GM04503 (cell line): ENCODE results near the gene ANKRD33B.
"Not testable (repeated sequence)": the region's sequence is repeated elsewhere in the genome, so short reads cannot be mapped to it uniquely, and the experiment has no call there.

ENCODE experiments used
- DNase-seq: peaks from one replicate; pipeline ENCODE4 v3.0.0-alpha.2; 2012; ENCODE audit warnings: low read depth

The ANKRD33B gene

DNA sequence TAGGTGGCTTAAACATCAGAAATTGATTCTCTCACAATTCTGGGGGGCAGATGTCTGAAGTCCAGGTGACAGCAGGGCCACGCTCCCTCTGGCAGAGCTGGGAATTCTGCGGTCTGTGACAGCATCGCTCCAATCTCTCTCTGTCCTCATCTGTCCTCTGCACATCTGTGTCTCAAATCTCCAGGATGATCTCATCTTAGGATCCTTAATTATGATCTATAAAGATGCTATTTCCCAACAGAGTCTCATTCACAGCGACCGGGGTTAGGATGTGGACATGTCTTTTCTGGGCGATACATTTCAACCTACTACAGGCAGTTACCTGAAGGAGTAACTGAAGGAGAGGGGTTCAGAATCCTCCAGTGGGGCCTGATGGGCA, 31.4 kb downstream of the ANKRD33B start:
- DNase-seq: no peak

DNA sequence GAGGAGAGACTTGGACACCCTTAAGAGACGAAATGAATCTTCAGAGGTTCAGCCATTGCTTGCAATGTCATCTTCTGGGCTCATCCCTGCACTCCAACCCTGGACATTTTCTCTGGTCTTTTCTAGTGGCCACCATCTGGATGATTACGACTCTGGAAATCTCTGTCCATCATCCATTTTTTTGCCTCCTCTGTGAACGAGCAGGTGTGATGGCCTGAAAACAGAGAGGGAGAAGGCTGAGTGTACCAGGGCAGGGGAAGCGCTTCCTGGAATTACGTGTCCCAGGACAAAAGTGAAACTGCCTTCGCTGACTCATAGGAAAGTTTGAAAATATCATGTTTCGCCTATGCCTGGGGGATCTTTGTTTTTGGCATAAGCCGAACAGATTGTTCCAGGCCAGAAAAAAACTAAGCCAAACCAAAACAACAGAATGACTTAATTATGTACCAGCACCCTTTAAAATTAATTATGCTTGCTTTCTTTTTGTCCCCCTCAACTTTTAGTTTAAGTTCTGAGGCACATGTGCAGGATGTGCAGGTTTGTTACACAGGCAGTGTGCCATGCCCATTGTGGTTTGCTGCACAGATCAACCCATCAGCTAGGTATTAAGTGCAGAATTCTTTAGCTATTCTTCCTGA, 31.9 kb downstream of the ANKRD33B start:
- peak; percentile 60 for DNase-seq

DNA sequence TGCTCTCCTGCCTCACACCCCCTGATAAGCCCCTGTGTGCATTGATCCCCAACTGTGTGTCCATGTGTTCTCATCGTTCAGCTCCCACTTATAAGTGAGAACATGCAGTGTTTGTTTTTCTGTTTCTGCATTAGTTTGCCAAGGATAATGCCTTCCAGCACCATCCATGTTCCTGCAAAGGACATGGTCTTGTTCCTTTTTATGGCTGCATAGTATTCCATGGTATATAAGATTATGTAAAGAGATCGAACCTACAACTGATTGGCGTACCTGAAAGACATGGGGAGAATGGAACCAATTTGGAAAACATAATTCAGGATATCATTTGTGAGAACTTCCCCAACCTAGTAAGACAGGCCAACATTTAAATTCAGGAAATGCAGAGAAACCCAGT, 32.4 kb downstream of the ANKRD33B start:
- no peak for DNase-seq

DNA sequence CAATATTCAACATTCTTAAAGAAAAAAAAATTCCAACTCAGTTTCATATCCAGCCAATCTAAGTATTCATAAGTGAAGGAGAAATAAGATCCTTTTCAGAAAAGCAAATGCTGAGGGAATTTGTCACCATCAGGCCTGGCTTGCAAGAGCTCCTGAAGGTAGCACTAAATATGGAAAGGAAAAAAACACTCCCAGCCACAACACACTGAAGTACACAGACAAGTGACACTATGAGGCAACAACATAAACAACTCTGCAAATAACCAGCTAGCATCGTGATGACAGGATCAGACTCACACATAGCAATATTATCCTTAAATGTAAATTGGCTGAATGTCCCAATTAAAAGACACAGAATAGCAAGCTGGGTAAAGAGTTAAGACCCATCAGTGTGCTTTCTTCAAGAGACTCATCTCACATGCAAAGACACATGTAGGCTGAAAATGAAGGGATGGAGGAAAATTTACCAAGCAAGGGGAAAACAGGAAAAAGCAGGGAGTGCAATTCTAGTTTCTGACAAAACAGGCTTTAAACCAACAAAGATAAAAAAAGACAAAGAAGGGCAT, 33.1 kb downstream of the ANKRD33B start:
- DNase-seq: no peak

DNA sequence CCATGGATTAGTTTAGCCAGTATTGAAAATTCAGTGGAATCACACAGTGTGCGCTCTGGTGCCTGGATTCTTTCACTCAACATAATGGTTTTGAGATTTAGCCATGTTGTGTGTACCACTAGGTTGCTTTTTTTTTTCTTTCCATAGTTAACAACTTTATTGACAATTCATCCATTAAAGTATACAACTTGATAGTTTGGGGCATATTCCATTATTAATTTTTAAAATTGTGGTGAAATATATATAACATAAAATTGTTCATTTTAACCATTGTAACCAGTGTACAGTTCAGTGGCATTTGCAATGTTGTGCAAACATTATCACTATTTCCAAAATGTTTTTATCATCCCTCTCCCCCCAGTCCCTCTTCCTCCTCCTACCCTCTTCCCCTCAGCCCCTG, 35.2 kb downstream of the ANKRD33B start:
- DNase-seq: no peak

DNA sequence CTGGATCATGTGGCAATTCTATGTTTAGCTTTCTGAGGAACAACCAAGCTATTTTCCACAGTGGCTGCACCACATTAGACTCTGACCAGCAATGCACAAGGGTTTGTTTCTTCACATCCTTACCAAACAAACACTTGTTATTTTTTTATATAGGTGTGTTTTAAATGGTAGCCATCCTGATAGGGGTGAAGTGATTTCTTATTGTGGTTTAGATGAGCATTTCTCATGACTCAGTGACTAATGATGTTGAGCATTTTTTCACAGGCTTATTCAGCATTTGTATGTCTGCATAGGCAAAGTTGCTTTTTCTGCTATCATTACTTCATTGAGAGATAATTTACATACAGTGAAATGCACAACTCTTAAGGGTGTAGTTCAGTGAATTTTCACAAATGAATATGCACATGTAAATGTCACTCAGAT, 36.0 kb downstream of the ANKRD33B start:
- DNase-seq: no peak

DNA sequence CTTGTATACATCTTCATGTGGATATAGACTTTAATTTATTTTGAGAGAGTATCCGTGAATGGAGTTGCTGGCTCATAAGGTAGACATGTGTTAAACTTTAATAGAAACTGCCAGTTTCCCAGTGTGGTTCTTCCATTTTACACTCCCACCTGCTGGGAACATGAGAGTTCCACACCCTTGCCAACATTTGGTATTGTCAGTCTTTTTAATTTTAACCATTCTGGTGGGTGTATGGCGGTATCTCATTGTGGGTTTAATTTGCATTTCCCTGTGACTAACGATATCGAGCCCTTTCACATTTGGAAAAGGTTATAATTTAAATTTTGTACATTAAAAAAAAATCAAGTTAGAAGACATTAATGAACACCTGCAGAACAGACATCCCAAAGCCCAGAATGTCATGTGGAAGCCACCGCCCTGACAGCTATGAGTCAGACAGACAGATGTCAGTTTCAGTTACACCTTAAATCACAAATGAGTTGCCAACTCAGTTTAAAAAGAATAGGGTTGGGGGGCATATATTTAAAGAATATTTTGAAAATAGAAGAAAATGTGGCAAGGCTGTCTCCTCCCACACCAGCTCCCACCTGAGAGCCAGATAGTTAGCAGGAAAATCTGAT, 36.9 kb downstream of the ANKRD33B start:
- DNase-seq: no peak

DNA sequence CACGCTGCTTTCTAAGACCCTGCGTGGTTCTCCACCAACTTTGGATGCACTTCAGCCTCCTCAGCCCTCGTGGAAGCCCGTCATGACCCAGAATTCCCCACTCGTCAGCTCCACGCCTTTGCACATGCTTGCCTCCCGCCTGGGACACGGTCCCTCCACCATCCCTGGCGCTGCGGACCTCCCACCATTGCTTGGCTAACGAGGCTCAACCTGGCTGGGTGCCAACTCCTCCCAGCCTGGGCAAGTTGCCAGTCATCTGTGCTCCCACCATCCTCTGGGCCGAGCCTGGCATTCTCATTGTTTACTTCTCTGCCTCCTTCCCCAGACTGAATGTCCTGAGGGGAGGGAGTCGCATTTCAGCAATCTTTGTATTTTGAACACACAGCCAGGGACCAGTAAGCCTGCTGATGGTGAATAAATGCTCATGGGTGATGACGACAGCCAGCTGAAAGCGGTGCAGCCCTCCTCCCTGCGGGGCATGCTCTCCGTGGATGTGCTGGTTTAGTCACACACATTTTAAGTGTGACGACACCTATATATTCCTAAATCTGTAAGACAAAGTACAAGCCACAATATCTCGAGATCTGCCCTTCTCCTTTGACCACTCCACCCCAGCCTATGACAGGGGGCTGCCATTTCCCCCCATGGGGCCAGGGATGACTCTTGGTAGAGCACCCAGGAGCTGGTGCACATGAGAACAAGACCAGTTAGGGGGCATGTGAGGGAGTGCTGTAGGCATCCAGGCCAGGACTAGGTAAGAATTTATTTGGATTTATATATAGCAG, 37.6 kb downstream of the ANKRD33B start:
- DNase-seq: peak; percentile 64

DNA sequence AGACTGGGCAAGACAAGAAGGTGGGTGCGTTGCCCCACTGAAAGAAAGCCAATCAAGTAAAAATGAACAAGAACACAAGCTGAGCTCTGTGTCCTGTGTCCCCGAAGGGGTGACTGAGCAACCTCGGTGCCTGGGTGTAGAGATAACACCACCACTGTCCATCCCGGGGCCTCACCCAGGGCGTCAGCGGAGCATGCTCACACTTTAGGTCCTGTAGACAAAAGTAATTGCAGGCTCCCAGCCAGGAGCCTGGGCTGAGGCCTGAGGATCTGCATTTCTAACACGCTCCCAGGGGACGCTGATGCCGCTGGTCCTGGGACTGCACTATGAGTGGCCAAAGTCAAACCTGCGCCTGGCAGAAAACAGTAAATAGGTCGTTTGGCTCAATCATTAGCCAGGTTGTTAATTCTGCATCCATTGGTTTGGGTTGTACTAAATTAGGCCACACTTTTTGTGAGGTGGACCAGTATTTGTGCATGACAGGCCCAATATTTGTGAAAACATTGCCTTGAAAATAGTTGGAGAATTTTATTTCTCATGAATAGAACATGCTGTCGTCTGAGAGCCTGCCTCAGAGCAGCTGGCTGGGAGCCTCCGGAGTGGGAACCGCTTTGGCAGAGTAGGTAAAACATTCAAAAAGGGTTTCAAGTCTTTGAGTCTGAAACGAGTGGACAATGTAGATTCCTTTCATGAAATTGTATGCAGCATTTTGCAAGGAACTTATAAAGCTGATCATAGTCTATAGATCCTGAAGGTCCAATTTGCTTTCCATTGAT, 38.3 kb downstream of the ANKRD33B start:
- DNase-seq: no peak

DNA sequence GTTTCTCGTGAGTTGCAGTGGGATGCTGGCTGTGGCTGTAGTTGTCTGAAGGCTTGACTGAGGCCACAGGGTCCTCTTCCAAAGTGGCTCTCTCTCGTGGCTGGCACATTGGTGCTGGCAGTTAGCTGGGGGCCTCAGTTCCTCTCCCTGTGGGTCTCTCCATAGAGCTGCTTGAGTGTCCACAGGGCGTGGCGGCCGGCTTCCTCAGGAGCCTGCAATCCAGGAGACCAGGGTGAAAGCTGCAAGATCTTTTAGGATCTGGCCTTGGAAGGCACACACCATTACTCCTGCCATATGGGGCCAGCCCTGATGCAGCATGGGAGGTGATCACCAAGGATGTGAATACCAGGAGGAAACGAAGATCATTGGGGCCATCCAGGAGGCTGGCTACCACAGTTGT, 41.1 kb downstream of the ANKRD33B start:
- DNase-seq: no peak

DNA sequence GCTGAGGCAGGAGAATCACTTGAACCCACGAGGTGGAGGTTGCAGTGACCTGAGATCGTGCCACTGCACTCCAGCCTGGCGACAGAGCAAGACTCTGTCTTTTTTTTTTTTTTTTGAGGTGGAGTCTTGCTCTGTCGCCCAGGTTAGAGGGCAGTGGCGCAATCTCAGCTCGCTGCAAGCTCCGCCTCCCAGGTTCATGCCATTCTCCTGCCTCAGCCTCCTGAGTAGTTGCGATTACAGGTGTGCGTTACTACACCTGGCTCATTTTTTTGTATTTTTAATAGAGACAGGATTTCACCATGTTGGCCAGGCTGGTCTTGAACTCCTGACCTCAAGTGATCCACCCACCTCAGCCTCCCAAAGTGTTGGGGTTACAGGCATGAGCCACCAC, 42.8 kb downstream of the ANKRD33B start:
- DNase-seq: not testable (repeated sequence)

DNA sequence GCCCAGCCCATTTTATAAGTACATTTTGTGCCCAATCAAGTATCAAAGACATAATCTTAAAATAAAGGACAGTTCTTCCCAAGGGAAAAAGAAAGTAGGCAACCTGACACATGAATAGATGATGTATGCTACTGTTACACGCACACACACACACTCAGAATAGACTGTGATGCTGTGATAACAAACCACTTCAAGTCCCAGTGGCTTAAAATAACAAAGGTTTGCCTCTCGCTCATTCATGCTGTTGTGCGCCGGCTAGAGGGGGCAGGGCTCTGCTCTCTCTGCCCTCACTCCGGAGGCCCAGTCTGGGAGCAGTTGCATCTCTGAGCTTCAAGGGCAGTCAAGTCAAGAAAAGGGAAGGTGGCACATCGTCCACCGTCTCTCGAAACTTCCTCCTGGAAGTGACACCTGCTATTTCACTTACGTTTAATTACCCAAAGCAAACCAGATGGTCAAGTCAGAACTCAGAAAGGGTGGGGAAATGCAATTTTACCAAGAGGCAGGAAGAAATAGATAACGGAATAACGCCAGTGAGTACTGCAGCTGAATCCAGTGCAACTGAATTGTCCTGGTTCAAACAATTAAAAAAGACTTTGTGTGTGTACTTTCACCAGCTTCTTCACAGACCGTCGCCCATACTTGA, 43.3 kb downstream of the ANKRD33B start:
- DNase-seq: no peak

DNA sequence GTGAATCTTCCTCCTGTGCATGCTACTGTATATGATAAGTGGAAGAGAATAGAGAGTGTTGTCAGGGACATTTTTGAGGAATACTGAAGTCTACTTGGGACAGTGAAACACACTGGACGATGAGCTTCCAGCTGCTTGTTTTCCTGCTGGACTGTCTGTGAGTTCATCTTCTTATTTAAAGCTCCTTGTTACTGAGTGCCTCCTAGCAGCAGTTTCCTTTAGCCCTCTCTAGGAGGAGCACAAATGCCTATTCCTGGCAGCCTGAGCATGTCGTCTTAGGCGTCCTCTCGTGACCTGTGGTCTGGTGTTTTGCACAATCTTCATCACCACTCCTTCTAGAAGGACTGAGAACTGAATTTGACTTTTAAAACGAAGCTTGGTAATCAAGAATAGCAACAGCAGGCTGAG, 43.8 kb downstream of the ANKRD33B start:
- peak; percentile 66 for DNase-seq

DNA sequence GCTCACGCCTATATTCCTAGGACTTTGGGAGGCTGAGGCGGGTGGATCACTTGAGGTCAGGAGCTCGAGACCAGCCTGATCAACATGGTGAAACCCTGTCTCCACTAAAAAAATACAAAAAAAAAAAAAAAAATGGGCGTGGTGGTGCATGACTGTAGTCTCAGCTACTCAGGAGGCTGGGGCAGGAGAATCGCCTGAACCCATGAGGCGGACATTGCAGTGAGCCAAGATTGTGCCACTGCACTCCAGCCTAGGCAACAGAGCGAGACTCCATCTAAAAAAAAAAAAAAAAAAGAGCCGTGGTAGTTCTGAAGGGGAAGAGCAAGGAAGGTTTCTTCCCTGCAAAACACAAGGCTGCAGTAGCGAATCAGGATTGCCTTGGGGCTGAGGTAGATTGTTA, 44.2 kb downstream of the ANKRD33B start:
- DNase-seq: not testable (repeated sequence)

DNA sequence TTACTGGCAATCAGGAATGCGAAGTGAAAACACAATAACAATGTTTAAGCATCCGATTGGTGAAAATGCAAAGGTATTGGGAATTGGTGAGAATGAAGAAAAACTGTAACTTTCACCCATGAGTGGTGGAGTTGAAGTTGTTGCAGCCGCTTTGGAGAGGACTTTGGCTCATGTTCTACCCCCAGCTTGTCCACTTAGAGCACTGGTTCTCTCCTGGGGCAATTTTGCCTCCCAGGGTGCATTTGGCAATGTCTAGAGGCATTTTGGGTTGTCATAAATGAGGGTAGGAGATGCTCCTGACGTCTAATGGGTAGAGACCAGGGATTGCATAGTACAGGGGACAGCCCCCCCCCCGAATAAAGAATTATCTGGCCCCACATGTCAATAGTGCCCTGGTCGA, 46.2 kb downstream of the ANKRD33B start:
- DNase-seq: no peak

DNA sequence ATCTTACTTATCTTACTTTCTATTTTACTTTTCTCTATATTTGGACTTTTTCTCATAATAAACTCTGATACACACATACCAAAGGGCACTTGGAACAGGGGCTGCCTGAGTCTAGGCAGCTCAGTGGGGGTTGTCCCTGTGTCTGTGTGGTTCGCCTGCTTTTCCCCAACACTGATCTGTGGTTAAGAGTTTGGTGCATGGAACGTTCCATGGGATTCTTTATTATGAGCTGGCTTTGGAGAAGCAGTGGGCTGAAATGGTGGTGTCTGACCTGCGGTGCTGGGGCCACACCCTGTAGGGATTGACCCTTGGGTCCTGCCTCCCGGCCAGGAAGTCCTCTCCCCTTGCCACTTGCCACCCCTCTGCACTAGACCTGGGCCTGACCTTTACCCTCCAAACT, 47.4 kb downstream of the ANKRD33B start:
- DNase-seq: no peak

DNA sequence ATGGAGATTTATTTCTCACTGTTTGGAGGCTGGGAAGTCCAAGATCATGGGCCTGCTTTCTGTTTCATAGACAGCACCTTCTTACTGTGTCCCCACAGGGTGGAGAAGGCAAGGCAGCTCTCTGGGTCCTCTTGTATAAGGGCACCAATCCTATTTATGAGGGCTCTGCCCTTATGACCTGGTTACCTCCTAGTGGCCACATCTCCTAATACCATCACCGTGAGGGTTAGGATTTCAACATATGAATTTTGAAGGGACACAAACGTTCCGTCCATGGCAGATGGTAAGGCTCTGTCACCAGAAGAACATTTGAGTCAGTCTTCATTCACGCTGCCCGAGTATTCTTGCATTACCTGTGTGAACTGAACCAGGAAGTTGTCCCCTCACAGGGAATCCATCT, 48.4 kb downstream of the ANKRD33B start:
- no peak for DNase-seq

DNA sequence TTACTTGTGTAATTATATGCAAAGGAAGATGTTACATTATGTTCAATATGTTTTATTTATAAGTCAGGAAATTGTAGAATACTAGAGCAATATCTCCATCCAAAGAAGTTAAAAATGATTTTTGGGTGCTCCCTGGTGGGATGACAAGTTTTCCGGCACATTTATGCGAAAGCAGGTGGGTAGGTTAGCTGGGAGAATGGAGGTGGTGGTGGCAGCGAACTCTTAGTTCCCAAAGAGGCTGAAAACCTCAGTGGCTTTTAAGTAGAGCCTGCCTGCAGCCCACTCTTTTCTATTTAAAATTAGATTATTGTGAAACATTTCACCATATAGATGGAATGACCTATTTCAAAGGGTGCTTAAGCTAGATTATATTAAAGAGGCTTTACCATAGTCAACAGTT, 51.8 kb downstream of the ANKRD33B start:
- no peak for DNase-seq

DNA sequence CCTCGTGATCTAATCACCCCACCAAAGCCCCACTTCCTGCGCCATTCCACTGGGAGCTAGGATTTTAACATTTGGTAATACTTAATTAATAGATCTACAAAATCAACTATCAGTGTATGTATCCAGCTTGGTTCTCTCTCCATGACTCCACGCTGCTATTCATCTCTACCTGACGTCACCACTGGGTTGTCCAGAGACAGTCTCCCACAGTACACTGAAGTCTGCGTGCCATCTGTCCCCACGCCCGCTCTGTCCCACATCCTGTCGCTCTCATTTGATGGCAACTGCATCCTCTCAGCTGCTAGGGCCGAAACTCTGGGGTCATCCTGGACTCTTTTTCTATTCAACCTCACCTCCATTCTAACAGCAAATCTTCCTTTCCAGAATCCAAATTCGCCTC, 53.2 kb downstream of the ANKRD33B start:
- DNase-seq: no peak

DNA sequence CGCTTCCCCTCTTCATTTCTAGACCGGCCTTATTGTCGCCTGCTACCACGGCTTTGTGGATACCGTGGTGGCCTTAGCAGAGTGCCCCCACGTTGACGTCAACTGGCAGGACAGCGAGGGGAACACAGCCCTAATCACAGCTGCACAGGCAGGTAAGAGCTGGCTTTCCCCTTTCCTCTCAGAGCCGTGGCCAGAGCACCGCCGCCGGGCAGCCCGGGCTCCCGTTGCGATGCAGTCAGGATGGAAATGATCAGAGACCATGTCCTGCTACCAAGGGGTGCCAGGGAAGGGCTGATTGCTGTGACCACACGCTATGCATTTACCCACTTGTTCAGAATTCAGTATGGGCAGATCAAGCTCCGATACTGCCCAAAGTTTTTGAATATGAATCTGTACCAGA, 54.4 kb downstream of the ANKRD33B start:
- no peak for DNase-seq

DNA sequence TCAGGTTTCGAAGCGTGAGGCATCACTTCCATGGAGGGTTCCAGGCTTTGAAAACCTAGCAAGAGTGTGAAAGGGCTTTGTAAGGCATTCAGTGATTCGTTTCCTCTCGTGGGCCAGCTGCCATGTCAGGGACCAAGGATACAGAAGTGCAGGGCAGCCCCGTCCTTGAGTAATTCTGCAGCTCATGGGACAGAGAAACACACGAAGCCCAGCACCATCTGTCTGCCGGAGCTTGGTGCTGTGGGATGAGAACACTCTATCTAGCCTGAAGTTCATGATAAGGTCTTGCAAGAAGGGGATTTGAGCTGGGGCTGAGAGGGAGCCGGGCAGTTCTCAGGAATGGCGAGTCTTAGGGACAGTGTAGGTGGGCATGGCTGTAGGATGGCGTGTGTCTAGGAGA, 55.8 kb downstream of the ANKRD33B start:
- DNase-seq: no peak

DNA sequence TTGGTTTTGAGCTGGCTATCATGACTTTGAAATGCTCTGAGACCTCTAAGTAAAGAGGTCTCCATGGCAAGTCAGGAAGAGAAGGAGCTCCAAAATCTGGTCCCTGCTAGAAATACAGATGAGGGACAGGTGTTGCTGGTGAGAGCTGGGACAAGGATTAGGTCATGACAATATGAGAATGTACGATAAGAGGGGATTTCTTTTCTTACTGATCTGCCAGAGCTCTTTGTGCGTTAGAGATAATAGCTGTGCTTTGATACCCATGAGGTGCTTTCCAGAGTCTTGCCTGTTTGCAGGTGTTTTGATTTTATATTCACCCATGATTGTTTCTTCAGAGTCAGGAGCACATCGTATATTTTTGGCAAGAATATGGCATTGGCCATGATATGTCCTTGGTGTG, 56.5 kb downstream of the ANKRD33B start:
- no peak for DNase-seq
